ENCODE measurements around the gene GDPD3. TPM values are rescaled to one million over a fixed set of nuclear protein-coding genes. Genes with fewer than 3 reads are reported as not detected.

The GDPD3 gene
- total and polyA plus RNA-seq, 10 of the 15 experiments (the other 5 are each of a cell fraction or from before 2014, with no cell fraction given), result 0.29 to 3.3 (median 0.97) TPM

GRCh38 chr16:30143347-30143702, 30.0 kb upstream of the GDPD3 start (continued):
- TF ChIP-seq ZBTB4 (CRISPR knock-in tag; IDR thresholded peaks at IDR 0.05), result no peak

- H3K79me2 ChIP-seq (ENCODE audit: control insufficient read depth, insufficient read depth, low read length), result no peaks in the 10 kb centered on the region
- no peaks in the 10 kb centered on the region for H3K9me3 ChIP-seq (replicated peaks; ENCODE audit: control insufficient read depth, insufficient read depth, low read length)
- no peak overlapping the region for H3K4me3 ChIP-seq
- H3K4me1 ChIP-seq (ENCODE audit: control insufficient read depth, insufficient read depth, low read length), result peaks cover 6% of the 10 kb centered on the region; the same call in 1 of the 2 replicates
- no peak overlapping the region for H3K4me2 ChIP-seq (ENCODE audit: control insufficient read depth, insufficient read depth)
- intact Hi-C loops (cut with micrococcal nuclease; ENCODE audit: unreplicated experiment) (no loop called here), in situ Hi-C loops (cut with MboI) (no loop called here)
- ChIA-PET SMC1A (ENCODE audit: uncharacterized antibody, unreplicated experiment) (interaction anchor here (0.7 to 1.4 kb wide), 11 partner anchors 8 to 423 kb away, joined by 3 to 8 read pairs (median 4); partner anchors contain the start of gene CORO1A), CTCF (interaction anchor here (0.7 to 2.8 kb wide), 15 partner anchors 9 to 473 kb away, joined by 3 to 25 read pairs (median 4); partner anchors contain the start of genes CORO1A, TBX6 and ZNF771), POLR2A (interaction anchor here (0.6 to 1.7 kb wide), 5 partner anchors 11 to 516 kb away, joined by 3 to 4 read pairs (median 3); partner anchors contain the start of gene FBRS), RAD21 (ENCODE audit: unreplicated experiment) (interaction anchor here (0.6 to 1.2 kb wide), 13 partner anchors 12 to 491 kb away, joined by 3 to 7 read pairs (median 4); partner anchors contain the start of genes DCTPP1 and ZNF771)
- H3K9ac ChIP-seq (ENCODE audit: control insufficient read depth, insufficient read depth, low read length), result no peak overlapping the region
- no TSS peak for BruUV-seq (replicated peaks)
- FAIRE-seq (peak; percentile 89), DNase-seq (ENCODE audit: low read depth, low spot score) (peak; percentile 30), ATAC-seq (peak; percentile 91)
- no peaks in the 10 kb centered on the region for H4K20me1 ChIP-seq (ENCODE audit: control insufficient read depth, insufficient read depth)
- TF ChIP-seq CTCF (IDR thresholded peaks at IDR 0.05 in 2 of 3, conservative IDR thresholded peaks at IDR 0.05 in 1 of 3; ENCODE audit: control insufficient read depth in 2 of 3, extremely low read depth in 1 of 3, insufficient read depth in 1 of 3, low read depth in 3 of 3, low read length in 3 of 3) (peak; percentile 38 to 59 (median 48); a peak in 4 of 6 replicates), SMC3 (IDR thresholded peaks at IDR 0.05; ENCODE audit: borderline replicate concordance, low read length) (peak; percentile 50; the same call in 1 of the 2 replicates), TARDBP (IDR thresholded peaks at IDR 0.05; ENCODE audit: borderline replicate concordance) (no peak), RAD21 (IDR thresholded peaks at IDR 0.05; ENCODE audit: insufficient read depth, low read depth, low read length) (peak; percentile 84)
- TF ChIP-seq, protein P1, sequence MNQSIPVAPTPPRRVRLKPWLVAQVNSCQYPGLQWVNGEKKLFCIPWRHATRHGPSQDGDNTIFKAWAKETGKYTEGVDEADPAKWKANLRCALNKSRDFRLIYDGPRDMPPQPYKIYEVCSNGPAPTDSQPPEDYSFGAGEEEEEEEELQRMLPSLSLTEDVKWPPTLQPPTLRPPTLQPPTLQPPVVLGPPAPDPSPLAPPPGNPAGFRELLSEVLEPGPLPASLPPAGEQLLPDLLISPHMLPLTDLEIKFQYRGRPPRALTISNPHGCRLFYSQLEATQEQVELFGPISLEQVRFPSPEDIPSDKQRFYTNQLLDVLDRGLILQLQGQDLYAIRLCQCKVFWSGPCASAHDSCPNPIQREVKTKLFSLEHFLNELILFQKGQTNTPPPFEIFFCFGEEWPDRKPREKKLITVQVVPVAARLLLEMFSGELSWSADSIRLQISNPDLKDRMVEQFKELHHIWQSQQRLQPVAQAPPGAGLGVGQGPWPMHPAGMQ (IDR thresholded peaks at IDR 0.05; ENCODE audit: borderline replicate concordance), result no peak
- 59% methylated on average over 13 of the region's 13 CpGs for WGBS (ENCODE audit: insufficient coverage, insufficient replicate concordance, low lambda C conversion rate, missing lambda C conversion rate)
- H2AFZ ChIP-seq (ENCODE audit: control insufficient read depth, low read depth, low read length), result no peak overlapping the region
- H3K27ac ChIP-seq (ENCODE audit: control insufficient read depth, insufficient read depth), result no peak overlapping the region
- H3K36me3 ChIP-seq (ENCODE audit: control insufficient read depth in 2 of 2, insufficient read depth in 2 of 2, low read length in 1 of 2), result no peaks in the 10 kb centered on the region
- H3K27me3 ChIP-seq (replicated peaks in 1 of 2; ENCODE audit: control insufficient read depth in 2 of 2, insufficient read depth in 2 of 2, low read length in 1 of 2), result no peaks in the 10 kb centered on the region
Observed at GRCh38 chr16:30142672-30143346, 29.5 kb upstream of the GDPD3 start.
